Measurements from ENCODE around the gene BOLA2.
"Not testable (repeated sequence)": the region's sequence is repeated elsewhere in the genome, so short reads cannot be mapped to it uniquely, and the experiment has no call there.

- not testable (repeated sequence) for TF ChIP-seq ZBTB8A (tag by site-specific recombination; IDR thresholded peaks at IDR 0.05); CTCF (tag by site-specific recombination; IDR thresholded peaks at IDR 0.05); HOXA7 (CRISPR knock-in tag; IDR thresholded peaks at IDR 0.05; ENCODE audit: borderline replicate concordance); KLF9 (tag by site-specific recombination; IDR thresholded peaks at IDR 0.05; ENCODE audit: low read depth); ZNF501 (tag by site-specific recombination; IDR thresholded peaks at IDR 0.05); ZNF768 (tag by site-specific recombination; IDR thresholded peaks at IDR 0.05); ZNF510 (tag by site-specific recombination; IDR thresholded peaks at IDR 0.05; ENCODE audit: insufficient replicate concordance); ZBTB44 (tag by site-specific recombination; IDR thresholded peaks at IDR 0.05); ZNF175 (tag by site-specific recombination; IDR thresholded peaks at IDR 0.05); ZNF558 (tag by site-specific recombination; IDR thresholded peaks at IDR 0.05)
- TF ChIP-seq, protein P1, sequence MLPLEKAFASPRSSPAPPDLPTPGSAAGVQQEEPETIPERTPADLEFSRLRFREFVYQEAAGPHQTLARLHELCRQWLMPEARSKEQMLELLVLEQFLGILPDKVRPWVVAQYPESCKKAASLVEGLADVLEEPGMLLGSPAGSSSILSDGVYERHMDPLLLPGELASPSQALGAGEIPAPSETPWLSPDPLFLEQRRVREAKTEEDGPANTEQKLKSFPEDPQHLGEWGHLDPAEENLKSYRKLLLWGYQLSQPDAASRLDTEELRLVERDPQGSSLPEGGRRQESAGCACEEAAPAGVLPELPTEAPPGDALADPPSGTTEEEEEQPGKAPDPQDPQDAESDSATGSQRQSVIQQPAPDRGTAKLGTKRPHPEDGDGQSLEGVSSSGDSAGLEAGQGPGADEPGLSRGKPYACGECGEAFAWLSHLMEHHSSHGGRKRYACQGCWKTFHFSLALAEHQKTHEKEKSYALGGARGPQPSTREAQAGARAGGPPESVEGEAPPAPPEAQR (tag by site-specific recombination; IDR thresholded peaks at IDR 0.05): not testable (repeated sequence)
- TF ChIP-seq, protein P2, sequence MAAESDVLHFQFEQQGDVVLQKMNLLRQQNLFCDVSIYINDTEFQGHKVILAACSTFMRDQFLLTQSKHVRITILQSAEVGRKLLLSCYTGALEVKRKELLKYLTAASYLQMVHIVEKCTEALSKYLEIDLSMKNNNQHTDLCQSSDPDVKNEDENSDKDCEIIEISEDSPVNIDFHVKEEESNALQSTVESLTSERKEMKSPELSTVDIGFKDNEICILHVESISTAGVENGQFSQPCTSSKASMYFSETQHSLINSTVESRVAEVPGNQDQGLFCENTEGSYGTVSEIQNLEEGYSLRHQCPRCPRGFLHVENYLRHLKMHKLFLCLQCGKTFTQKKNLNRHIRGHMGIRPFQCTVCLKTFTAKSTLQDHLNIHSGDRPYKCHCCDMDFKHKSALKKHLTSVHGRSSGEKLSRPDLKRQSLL (tag by site-specific recombination; IDR thresholded peaks at IDR 0.05): not testable (repeated sequence)
- TF ChIP-seq, protein P3, sequence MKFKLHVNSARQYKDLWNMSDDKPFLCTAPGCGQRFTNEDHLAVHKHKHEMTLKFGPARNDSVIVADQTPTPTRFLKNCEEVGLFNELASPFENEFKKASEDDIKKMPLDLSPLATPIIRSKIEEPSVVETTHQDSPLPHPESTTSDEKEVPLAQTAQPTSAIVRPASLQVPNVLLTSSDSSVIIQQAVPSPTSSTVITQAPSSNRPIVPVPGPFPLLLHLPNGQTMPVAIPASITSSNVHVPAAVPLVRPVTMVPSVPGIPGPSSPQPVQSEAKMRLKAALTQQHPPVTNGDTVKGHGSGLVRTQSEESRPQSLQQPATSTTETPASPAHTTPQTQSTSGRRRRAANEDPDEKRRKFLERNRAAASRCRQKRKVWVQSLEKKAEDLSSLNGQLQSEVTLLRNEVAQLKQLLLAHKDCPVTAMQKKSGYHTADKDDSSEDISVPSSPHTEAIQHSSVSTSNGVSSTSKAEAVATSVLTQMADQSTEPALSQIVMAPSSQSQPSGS (tag by site-specific recombination; IDR thresholded peaks at IDR 0.05; ENCODE audit: low read depth): not testable (repeated sequence)
These were observed 12.8 kb upstream of the BOLA2 start for GRCh38 chr16:29466904-29467303.
